ENCODE results near the gene PPA1.
"Not testable (repeated sequence)": the region's sequence is repeated elsewhere in the genome, so short reads cannot be mapped to it uniquely, and the experiment has no call there.

The PPA1 gene

GRCh38 chr10:70254778-70255328 lies 21.6 kb upstream of the PPA1 start:
- no peak for DNase-seq (ENCODE audit: low read depth)

GRCh38 chr10:70253878-70254765 lies 20.9 kb upstream of the PPA1 start:
- no peak for DNase-seq (ENCODE audit: low read depth)

- no peak for DNase-seq (ENCODE audit: low read depth)
Observed at GRCh38 chr10:70250961-70251680, 17.9 kb upstream of the PPA1 start.

- DNase-seq (ENCODE audit: low read depth) = no peak
Observed at GRCh38 chr10:70247360-70247759, 14.1 kb upstream of the PPA1 start.

- no peak for DNase-seq (ENCODE audit: low read depth)
Observed at GRCh38 chr10:70241081-70241480, 7.9 kb upstream of the PPA1 start.

GRCh38 chr10:70239986-70240385 lies 6.8 kb upstream of the PPA1 start:
- DNase-seq (ENCODE audit: low read depth) = not testable (repeated sequence)

GRCh38 chr10:70239077-70239976 lies 6.1 kb upstream of the PPA1 start:
- not testable (repeated sequence) for DNase-seq (ENCODE audit: low read depth)

GRCh38 chr10:70237958-70238536 lies 4.8 kb upstream of the PPA1 start:
- DNase-seq (ENCODE audit: low read depth) = not testable (repeated sequence)

- DNase-seq (ENCODE audit: low read depth) = no peak
Observed at GRCh38 chr10:70234668-70235447, 1.6 kb upstream of the PPA1 start.

GRCh38 chr10:70233939-70234300 lies 691 bp upstream of the PPA1 start:
- no peak for DNase-seq (ENCODE audit: low read depth)

GRCh38 chr10:70232859-70233108 lies 445 bp downstream of the PPA1 start:
- no peak for DNase-seq (ENCODE audit: low read depth)

- no peak for DNase-seq (ENCODE audit: low read depth)
Observed at GRCh38 chr10:70232155-70232858, 922 bp downstream of the PPA1 start.

GRCh38 chr10:70228491-70228890 lies 4.7 kb downstream of the PPA1 start:
- no peak for DNase-seq (ENCODE audit: low read depth)

GRCh38 chr10:70227548-70228320 lies 5.5 kb downstream of the PPA1 start:
- no peak for DNase-seq (ENCODE audit: low read depth)

- DNase-seq (ENCODE audit: low read depth) = no peak
Observed at GRCh38 chr10:70223728-70224127, 9.5 kb downstream of the PPA1 start.

- not testable (repeated sequence) for DNase-seq (ENCODE audit: low read depth)
Observed at GRCh38 chr10:70222811-70223447, 10.3 kb downstream of the PPA1 start.

GRCh38 chr10:70222340-70222794 lies 10.9 kb downstream of the PPA1 start:
- no peak for DNase-seq (ENCODE audit: low read depth)

- DNase-seq (ENCODE audit: low read depth) = no peak
Observed at GRCh38 chr10:70221030-70221429, 12.2 kb downstream of the PPA1 start.

GRCh38 chr10:70212879-70213278 lies 20.4 kb downstream of the PPA1 start:
- DNase-seq (ENCODE audit: low read depth) = no peak
